ENCODE data around the gene TCN2. TPM values are rescaled to one million over a fixed set of nuclear protein-coding genes. Genes with fewer than 3 reads are reported as not detected.
"Not testable (repeated sequence)": the region's sequence is repeated elsewhere in the genome, so short reads cannot be mapped to it uniquely, and the experiment has no call there.

The TCN2 gene
- total RNA-seq, 1 donor from 2014 or later, result not detected

- intact Hi-C loops (cut with micrococcal nuclease), result no loop called here
- H3K27ac Mint-ChIP-seq, result no peak overlapping the region
- no peak for DNase-seq
- H3K36me3 Mint-ChIP-seq (ENCODE audit: low read depth), result no peaks in the 10 kb centered on the region
- ChIA-PET CTCF (no interaction called here), POLR2A (no interaction called here)
- no peaks in the 10 kb centered on the region for H3K9me3 Mint-ChIP-seq
- no peak for ATAC-seq (ENCODE audit: low read depth)
- no peaks in the 10 kb centered on the region for H3K4me1 Mint-ChIP-seq
- no peak overlapping the region for H3K4me3 Mint-ChIP-seq
- peaks cover 25% of the 10 kb centered on the region for H3K27me3 Mint-ChIP-seq
- no peak for TF ChIP-seq CTCF (IDR thresholded peaks at IDR 0.05)
Observed at GRCh38 chr22:30674482-30674881, 67.5 kb downstream of the TCN2 start.

GRCh38 chr22:30675436-30675835, 68.5 kb downstream of the TCN2 start:
- Mint-ChIP-seq H3K27me3 (peaks cover 27% of the 10 kb centered on the region), H3K4me1 (no peaks in the 10 kb centered on the region), H3K4me3 (no peak overlapping the region), H3K36me3 (ENCODE audit: low read depth) (no peaks in the 10 kb centered on the region), H3K27ac (no peak overlapping the region), H3K9me3 (no peaks in the 10 kb centered on the region)
- no peak for TF ChIP-seq CTCF (IDR thresholded peaks at IDR 0.05)
- ChIA-PET POLR2A (no interaction called here), CTCF (no interaction called here)
- intact Hi-C loops (cut with micrococcal nuclease), result no loop called here
- DNase-seq (no peak), ATAC-seq (ENCODE audit: low read depth) (no peak)

- H3K4me1 Mint-ChIP-seq; DNase-seq; CTCF ChIA-PET; H3K4me3 Mint-ChIP-seq; POLR2A ChIA-PET; H3K27ac Mint-ChIP-seq; H3K9me3 Mint-ChIP-seq; H3K36me3 Mint-ChIP-seq (ENCODE audit: low read depth); ATAC-seq (ENCODE audit: low read depth); intact Hi-C loops (cut with micrococcal nuclease): not testable (repeated sequence)
- peaks cover 27% of the 10 kb centered on the region for H3K27me3 Mint-ChIP-seq
Observed at GRCh38 chr22:30676565-30676964, 69.6 kb downstream of the TCN2 start.

Other genes with a start within 250 kb of the TCN2 start
- 8.6 and 8.8 TPM in 2 replicates for gene RNF215, start 219.8 kb upstream of the TCN2 start, total RNA-seq
- gene SEC14L2, start 210.2 kb upstream of the TCN2 start, total RNA-seq, result 0.40 and 0.42 TPM in 2 replicates
- gene MTFP1, start 181.4 kb upstream of the TCN2 start, total RNA-seq, result 30.8 and 33.9 TPM in 2 replicates
- gene SEC14L3, start 135.2 kb upstream of the TCN2 start, total RNA-seq, result not detected in 2 replicates
- not detected in 2 replicates for gene SEC14L4, start 101.5 kb upstream of the TCN2 start, total RNA-seq
- gene SEC14L6, start 60.4 kb upstream of the TCN2 start, total RNA-seq, result not detected in 2 replicates
- 0.27 TPM in 1 of 2 replicates, not detected in the other for gene GAL3ST1, start 32.5 kb upstream of the TCN2 start, total RNA-seq
- gene PES1, start 15.3 kb upstream of the TCN2 start, total RNA-seq, result 124 TPM in 2 replicates
- 1.8 TPM in 2 replicates for gene SLC35E4, start 28.6 kb downstream of the TCN2 start, total RNA-seq
- 12.0 and 13.5 TPM in 2 replicates for gene DUSP18, start 60.7 kb downstream of the TCN2 start, total RNA-seq
- 0.35 and 0.56 TPM in 2 replicates for gene OSBP2, start 87.7 kb downstream of the TCN2 start, total RNA-seq